AG09309 (cell line): Measurements from ENCODE around the gene VN1R5.

ENCODE experiments used
- DNase-seq: peaks from one replicate; pipeline ENCODE4 v3.0.0-alpha.2; 2010; ENCODE audit warnings: low read depth
- H3K4me3 ChIP-seq: 2 replicates; pipeline ENCODE4 v1.5.1; 2011; ENCODE audit warnings: mild to moderate bottlenecking, low read depth, low read length, moderate library complexity; ENCODE audit not compliant: control insufficient read depth
- TF ChIP-seq, protein P1 (sequence below): IDR thresholded peaks from 2 replicates; pipeline ENCODE4 v1.5.1; 2011; ENCODE audit warnings: mild to moderate bottlenecking, low read depth, low read length, inconsistent platforms; ENCODE audit not compliant: insufficient read depth, control insufficient read depth; ENCODE audit errors: missing control alignments

The VN1R5 gene

DNA sequence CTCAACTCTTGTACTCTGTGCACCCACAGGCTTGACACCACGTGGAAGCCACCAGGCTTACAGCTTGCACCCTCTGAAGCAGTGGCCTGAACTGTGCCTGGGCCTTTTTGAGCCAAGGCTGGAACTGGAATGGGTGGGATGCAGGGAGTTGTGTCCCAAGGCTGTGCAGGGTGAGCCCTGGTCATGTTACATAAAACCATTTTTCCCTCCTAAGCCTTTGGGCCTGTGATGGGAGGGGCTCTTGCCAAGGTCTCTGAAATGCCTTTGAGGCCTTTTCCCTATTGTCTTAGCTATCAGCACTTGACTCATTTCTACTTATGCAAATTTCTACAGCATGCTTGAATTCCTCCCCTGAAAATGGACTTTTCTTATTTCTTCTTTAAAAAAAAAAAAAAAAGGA, 14.1 kb downstream of the VN1R5 start:
- TF ChIP-seq, protein P1, sequence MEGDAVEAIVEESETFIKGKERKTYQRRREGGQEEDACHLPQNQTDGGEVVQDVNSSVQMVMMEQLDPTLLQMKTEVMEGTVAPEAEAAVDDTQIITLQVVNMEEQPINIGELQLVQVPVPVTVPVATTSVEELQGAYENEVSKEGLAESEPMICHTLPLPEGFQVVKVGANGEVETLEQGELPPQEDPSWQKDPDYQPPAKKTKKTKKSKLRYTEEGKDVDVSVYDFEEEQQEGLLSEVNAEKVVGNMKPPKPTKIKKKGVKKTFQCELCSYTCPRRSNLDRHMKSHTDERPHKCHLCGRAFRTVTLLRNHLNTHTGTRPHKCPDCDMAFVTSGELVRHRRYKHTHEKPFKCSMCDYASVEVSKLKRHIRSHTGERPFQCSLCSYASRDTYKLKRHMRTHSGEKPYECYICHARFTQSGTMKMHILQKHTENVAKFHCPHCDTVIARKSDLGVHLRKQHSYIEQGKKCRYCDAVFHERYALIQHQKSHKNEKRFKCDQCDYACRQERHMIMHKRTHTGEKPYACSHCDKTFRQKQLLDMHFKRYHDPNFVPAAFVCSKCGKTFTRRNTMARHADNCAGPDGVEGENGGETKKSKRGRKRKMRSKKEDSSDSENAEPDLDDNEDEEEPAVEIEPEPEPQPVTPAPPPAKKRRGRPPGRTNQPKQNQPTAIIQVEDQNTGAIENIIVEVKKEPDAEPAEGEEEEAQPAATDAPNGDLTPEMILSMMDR, result no peak
- no peak for DNase-seq
- H3K4me3 ChIP-seq, result no peak overlapping the region

DNA sequence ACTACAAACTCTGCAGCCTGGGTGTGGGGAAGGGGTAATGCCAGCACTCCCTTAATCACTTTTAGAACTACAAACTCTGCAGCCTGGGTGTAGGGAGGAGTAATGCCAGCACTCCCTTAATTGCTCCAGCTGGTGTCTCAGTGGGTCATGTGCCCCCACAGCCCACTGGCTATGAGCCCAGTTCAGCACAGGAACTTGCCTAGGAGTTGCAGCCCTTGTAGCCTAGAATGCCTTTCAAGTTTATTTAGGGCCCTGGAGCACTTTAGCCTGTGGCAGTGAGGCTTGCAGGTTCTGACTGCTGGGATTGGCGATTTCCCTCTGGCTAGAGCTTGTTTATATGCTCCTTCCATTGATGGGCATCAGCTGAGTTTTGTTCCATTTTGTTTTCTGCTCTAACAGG, 17.1 kb downstream of the VN1R5 start:
- no peak overlapping the region for H3K4me3 ChIP-seq
- TF ChIP-seq, protein P1, result no peak
- DNase-seq, result no peak

- TF ChIP-seq, protein P1, result no peak
- no peak for DNase-seq
- H3K4me3 ChIP-seq, result no peak overlapping the region
Observed at GRCh38 chr1:247274605-247275256, 18.9 kb downstream of the VN1R5 start.

- TF ChIP-seq, protein P1, result no peak
- DNase-seq, result no peak
- no peak overlapping the region for H3K4me3 ChIP-seq
Observed at GRCh38 chr1:247277191-247277590, 21.3 kb downstream of the VN1R5 start.

- TF ChIP-seq, protein P1, result no peak
- DNase-seq, result no peak
- no peak overlapping the region for H3K4me3 ChIP-seq
Observed at GRCh38 chr1:247281001-247281574, 25.2 kb downstream of the VN1R5 start.

- TF ChIP-seq, protein P1, result no peak
- no peak for DNase-seq
- H3K4me3 ChIP-seq, result no peak overlapping the region
Observed at GRCh38 chr1:247286134-247286670, 30.3 kb downstream of the VN1R5 start.
